Central memory CD4-positive, alpha-beta T cell (primary cell): ENCODE results near the gene OLFML3.

Source experiments
- DNase-seq: peaks from one replicate; pipeline ENCODE4 v3.0.0; 2022

Gene OLFML3

DNA sequence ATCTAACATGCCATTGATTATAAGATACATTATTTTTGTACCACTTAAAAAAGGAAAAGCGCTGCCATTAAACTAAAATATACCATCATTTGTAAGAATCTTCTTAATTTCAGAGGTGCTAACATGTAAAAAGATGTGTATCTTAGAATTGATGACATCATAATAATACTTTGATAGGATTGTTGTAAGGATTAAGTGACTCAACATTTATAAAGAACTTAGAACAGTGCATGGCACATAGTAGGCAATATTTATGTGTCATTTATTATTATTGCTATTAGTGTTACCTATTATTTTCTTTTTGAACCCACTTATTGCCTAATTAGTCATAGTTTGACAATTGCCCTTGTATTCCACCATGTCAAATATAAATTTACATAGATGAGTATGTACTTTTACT is 28.4 kb upstream of the OLFML3 start:
- no peak for DNase-seq

DNA sequence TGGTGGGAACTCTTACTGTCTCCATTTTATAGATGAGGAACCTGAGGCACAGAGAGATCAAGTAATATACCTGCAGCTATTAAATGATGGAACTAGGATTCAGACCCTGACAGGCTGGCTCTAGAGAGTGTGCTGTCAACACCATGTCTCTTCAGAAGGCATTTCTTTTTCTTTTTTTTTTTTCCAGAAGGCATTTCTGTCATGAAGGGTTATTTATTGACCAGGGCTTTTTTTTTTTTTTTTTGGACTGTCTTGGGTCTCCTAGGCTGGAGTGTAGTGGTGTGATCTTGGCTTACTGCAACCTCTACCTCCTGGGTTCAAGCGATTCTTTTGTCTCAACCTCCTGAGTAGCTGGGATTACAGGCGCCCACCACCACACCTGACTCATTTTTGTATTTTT is 27.6 kb upstream of the OLFML3 start:
- no peak for DNase-seq

DNA sequence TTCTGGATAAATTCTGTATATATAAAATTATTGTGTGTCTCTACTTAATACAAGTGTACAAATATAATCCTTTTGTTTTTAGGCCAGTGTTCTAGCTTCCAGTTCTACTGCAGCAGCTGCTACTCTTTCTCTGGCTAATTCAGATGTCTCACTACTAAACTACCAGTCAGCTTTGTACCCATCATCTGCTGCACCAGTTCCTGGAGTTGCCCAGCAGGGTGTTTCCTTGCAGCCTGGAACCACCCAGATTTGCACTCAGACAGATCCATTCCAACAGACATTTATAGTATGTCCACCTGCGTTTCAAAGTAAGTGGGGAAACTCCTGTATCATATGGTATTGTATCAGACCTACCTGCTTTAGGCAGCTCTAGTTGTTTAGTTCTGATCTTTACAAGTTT is 21.3 kb upstream of the OLFML3 start:
- DNase-seq = no peak

DNA sequence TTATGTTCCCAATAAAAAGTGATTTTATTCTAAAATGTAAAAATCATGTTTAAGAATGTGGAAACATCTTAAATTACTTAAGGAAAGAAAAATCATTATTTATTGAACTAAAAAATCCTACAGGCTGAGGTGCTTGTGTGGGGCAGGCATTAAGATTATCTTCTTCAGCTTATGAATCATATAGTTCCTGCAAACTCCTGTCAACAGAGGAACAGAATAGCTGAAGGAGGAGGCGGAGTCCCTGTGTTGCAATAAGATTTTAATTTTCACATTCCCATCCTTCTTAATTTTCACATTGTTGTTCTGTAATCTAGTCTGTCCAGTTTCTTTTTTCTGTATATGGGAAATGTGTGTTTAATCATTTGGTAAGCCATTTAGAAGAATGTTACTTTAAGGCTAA is 20.6 kb upstream of the OLFML3 start:
- no peak for DNase-seq

DNA sequence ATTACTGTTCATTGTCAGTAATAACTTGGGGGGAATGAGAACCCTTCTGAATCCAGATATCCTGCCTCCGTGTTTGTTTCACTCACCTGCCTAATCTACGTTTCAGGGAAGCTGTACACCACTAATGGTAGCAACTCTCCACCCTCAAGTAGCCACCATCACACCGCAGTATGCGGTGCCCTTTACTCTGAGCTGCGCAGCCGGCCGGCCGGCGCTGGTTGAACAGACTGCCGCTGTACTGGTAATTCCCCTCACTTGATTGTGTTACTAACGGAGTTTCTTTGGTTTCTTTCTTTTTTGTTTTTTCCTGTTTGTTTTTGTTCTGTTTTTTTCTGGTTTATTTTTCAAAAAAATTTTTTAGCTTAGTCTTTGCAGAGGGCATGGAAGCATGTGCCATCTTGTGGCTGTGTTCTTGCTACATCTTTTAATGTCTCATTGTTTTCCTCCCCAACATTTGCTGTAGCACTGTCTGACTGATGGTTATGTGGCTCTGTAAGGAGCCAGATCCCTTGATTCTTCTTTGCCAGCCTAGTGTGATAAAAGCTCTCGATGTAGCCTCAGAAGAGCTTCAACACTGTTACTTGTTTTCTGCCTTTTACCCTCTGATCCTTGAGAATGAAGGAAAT is 15.9 kb upstream of the OLFML3 start:
- no peak for DNase-seq

DNA sequence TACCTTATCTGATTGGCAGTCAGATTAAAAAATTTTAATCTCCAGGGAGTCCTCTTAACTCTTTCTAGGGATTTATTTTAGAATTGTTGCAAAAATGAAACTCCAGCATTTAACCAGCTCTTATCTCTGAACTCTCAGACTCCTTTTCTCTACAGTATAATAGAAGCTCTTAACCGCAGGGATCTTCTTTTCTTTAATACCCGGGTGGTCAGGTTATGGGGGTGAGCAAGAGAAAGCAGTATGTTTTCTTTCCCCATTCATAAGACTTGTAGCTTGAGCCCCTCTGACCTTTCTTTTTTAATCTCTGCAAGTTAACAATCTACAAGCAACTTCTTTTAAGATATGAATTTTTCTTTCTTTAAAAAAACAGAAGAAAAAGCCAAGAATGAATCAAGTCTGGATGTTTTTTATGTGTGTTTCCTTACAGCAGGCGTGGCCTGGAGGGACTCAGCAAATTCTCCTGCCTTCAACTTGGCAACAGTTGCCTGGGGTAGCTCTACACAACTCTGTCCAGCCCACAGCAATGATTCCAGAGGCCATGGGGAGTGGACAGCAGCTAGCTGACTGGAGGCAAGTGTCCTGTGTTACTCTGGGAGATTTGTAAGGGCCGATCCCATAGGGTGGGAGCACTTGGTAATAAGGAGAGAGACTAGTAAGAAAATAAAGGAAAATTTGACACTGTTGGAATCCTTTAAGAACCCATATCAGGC is 13.4 kb upstream of the OLFML3 start:
- no peak for DNase-seq

DNA sequence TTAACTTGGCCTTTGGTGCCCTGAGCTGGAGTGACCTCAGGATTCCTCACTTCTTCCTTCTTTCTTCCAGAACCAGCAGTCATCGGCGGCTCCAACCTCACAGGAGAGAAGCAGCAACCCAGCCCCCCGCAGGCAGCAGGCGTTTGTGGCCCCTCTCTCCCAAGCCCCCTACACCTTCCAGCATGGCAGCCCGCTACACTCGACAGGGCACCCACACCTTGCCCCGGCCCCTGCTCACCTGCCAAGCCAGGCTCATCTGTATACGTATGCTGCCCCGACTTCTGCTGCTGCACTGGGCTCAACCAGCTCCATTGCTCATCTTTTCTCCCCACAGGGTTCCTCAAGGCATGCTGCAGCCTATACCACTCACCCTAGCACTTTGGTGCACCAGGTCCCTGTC is 6.3 kb upstream of the OLFML3 start:
- no peak for DNase-seq

DNA sequence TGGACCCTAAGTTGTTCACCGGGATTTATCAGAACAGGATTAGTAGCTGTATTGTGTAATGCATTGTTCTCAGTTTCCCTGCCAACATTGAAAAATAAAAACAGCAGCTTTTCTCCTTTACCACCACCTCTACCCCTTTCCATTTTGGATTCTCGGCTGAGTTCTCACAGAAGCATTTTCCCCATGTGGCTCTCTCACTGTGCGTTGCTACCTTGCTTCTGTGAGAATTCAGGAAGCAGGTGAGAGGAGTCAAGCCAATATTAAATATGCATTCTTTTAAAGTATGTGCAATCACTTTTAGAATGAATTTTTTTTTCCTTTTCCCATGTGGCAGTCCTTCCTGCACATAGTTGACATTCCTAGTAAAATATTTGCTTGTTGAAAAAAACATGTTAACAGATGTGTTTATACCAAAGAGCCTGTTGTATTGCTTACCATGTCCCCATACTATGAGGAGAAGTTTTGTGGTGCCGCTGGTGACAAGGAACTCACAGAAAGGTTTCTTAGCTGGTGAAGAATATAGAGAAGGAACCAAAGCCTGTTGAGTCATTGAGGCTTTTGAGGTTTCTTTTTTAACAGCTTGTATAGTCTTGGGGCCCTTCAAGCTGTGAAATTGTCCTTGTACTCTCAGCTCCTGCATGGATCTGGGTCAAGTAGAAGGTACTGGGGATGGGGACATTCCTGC is 3.9 kb upstream of the OLFML3 start:
- DNase-seq = no peak

DNA sequence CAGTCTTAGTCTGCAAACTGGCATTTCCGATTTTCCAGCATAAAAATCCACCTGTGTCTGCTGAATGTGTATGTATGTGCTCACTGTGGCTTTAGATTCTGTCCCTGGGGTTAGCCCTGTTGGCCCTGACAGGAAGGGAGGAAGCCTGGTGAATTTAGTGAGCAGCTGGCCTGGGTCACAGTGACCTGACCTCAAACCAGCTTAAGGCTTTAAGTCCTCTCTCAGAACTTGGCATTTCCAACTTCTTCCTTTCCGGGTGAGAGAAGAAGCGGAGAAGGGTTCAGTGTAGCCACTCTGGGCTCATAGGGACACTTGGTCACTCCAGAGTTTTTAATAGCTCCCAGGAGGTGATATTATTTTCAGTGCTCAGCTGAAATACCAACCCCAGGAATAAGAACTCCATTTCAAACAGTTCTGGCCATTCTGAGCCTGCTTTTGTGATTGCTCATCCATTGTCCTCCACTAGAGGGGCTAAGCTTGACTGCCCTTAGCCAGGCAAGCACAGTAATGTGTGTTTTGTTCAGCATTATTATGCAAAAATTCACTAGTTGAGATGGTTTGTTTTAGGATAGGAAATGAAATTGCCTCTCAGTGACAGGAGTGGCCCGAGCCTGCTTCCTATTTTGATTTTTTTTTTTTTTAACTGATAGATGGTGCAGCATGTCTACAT is 2.5 kb upstream of the OLFML3 start:
- DNase-seq = no peak

DNA sequence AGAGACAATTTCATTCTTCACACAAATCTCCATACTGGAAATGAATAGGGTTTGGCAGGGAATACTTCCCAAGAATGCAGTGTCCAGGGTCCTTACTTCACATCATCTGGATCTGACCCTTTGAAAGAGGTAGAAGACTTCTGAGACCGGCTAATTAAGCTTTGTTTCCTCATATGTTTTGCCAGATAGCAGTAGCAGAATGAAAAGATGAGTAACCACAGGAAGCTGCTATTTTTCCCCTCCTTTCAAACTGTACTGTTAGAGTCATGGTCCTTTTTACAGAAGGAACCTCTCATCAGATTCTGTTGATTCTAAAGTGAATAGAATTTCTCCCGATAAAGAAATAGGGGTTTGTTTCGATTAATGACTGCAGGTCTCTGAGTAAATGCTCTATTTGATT is 1.4 kb upstream of the OLFML3 start:
- no peak for DNase-seq

DNA sequence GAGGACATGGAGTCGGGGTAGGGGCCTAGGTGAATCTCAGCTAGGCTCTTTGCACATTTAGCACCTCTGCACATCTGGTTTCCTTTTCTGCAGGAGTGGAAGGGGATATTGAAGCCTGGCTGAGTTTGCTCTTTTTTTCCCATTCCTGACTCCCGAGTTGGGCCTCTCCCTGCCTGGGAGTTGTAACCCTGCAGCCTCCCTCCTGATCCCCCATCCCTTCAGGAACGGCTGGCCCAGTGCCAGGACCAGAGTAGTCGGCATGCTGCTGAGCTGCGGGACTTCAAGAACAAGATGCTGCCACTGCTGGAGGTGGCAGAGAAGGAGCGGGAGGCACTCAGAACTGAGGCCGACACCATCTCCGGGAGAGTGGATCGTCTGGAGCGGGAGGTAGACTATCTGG is 836 bp downstream of the OLFML3 start:
- no peak for DNase-seq

DNA sequence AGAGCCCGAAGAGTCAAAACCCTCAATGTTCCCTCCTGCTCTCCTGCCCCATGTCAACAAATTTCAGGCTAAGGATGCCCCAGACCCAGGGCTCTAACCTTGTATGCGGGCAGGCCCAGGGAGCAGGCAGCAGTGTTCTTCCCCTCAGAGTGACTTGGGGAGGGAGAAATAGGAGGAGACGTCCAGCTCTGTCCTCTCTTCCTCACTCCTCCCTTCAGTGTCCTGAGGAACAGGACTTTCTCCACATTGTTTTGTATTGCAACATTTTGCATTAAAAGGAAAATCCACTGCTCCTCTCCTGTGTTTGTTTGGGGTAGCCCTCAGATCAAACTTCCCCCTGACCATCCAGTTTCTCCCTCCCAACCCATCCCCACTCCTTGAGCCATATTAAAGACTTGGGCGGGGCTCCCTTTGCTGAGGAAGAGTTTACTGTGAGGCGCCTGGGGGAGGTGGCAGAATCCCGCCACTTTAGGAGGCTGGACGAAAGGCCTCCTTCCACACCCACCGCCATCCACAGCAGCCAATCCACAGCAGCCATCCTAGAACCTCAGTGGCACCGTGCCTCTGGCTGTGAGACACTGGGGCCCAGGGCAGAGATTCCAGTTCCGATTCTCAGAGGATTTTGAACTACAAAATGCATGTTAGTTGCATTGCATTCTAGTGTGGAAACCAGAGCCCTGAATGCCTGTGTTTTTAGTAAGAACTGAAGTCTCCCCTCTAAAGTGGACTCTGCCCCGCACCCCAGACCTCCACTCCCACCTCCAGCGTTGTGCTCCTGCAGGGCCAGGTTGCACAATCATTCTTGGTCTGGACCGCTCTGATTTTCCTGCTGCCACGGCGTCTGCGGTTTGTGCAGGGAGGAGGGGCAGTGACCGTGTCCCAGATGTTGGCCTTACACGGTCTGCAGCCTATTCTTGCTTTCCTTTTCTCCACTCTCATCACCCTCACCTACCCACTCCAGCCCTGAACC is 3.0 kb downstream of the OLFML3 start:
- DNase-seq = no peak

DNA sequence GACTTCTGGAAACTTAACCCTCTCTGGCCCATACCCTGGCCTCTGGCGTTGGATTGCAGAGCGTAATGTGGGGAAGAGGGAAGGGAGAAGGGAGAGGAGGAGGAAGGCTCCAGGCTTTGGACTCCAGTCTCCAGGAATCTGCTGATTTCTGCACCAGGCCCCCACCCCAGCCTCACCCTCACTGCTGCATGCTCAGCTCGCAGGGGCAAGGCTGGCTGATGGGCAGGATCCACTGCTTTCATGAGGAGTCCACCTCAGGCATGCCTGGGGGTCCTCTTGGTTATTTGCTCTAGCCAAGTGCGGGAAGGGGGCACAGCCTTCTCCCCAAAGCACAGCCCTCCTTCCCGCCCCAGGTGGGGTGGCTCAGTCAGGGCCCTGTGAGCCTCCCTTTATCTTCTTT is 3.7 kb downstream of the OLFML3 start:
- no peak for DNase-seq

DNA sequence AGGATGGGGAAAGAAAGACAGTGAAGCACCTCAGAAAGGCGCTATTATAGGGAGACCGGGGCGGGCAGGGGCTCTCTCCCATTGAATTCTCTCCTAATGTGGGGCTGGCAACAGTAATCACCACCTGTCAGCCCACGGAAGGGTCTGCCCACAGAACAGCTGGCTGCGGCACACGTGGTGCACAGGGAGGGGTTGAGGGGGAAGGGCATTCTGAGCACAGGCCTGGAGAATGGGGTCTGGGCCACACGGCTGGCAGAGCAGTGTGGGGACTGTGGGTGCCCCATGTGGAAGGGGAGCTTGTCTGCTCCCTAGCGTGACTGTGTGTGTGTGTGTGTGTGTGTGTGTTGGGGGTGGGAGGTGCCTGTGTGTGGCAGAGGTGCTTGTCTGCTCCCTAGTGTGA is 4.1 kb downstream of the OLFML3 start:
- DNase-seq = no peak

DNA sequence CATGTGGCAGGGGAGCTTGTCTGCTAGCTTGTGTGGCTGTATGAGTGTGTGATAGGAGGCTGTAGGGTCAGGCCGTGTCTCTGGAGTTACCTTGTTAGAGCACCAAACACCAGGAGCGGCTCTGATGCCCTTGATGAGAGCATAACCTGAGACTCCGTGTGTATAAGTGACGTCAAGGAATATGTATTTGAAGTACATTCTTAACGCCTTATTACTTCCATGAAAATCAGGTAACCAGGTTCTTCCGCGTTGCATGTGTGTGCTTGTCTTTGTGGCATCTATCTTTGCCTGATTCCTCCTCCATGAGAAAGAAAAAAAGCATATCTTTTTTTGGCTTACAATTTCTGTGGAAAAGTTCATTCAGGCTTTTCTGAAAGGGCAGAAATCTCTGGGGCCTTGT is 4.6 kb downstream of the OLFML3 start:
- no peak for DNase-seq

DNA sequence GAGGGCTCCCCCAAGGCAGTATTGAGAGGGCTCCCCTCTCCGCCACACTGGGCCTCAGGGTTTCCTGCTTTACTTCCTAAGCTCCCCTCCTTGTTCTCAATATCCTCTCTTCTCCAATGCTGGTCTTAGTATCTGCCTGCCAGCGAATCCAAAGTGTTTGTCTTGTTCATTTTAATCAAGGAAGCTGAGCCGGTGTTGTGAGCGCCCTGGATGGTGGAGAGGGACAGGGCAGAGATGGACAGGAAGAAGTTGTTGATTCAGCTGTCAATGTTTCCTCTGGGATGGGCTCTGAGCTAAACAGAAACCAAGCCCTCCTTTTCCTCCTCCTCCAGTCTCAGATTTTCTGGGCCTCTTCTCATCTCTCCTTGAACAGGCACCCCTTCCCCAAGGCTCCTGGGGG is 5.4 kb downstream of the OLFML3 start:
- no peak for DNase-seq

DNA sequence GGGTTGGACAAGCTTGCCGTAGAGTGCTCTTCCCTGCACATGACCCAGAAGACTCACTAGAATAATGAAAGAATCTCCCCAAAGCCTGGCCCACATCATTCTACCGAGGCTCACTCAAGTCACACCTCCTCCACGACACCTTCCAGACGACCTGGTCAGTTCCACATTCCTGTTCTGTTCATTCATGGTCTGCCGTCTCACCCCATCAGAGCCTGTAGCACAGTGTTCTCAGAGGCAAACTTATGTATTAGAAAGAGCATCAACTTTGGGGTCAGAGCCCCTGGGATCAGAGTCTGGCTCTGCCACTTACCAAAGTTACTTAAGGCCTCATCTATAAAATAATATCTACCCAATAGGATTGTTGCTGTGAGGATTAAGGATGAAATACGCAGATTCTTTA is 7.5 kb downstream of the OLFML3 start:
- no peak for DNase-seq

DNA sequence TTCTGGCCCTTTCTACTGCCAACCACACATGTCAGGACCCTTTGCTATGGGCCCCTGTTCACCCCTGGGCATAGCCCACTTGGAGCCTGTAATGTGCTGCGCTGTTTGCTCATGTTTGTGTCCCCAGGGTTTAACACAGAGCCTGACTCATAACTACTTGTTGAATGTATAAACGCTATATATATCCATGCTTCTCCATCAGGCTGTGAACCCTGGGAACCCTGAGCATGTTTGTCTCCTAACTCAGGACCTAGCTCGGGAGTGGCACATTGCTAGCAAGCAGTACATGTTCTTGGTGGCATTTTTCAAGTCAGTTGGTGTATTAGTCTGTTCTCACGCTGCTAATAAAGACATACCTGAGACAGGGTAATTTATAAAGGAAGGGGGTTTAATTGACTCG is 8.0 kb downstream of the OLFML3 start:
- DNase-seq = no peak

DNA sequence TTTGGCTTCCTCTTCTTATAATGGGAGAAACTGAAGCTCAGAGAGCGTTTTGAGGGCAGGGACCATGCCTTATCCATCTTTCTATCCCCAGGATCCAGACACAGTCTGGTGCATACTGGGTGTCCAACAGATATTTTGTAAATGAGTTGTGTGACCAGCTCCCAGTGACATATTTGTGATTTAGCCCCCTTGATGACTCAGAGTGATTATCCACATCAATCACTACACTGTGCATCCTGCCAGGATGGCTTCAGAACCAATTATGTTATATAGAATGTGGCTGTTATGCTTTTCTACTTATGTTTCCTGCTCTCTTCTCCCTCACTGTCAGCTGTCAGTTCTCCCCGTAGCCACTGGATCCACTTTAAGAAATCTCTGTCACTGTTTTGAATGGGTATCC is 11.3 kb downstream of the OLFML3 start:
- no peak for DNase-seq

DNA sequence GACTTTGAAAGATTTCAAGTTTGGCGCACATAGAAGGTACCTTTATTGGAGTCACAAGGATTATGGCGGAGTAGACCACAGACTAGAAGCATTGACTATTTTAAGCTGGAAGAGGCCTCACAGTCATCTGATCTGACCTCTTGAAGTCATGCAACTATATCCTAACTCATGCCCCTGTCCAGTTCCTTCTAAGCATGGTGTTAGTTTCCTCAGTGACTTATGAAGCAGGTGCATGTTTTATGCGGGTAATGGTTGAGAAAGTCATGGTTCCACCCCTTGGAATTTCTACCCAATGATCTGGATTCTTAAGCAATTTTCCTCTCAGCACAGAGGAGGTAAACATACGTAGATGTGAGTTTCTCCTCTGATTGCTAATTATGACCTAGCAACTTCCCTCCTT is 11.7 kb downstream of the OLFML3 start:
- no peak for DNase-seq

DNA sequence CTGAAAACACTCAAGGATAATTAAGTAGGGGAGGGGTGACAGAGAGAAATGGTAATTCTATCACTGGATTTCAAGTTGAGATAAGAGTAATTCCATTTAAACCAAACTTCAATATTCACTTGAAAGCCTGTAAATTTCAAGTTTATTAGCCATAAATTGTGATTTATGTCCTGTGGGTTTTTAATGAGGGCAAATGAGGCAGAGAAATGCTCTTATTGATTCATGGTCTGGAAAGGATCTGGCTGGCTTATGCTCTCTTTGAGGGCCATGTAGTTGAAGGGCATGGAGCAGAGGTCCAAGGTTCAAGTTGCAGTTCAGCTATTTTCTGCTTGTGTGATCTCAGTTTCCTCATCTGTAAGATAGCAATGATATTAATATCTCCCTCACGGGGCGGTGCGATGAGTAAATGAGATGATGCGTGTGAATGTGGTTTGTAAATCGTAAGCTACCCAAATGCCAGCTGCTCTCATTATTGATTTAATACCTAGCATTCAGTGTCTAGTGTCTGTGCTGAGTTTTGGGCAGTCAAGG is 12.3 kb downstream of the OLFML3 start:
- no peak for DNase-seq

DNA sequence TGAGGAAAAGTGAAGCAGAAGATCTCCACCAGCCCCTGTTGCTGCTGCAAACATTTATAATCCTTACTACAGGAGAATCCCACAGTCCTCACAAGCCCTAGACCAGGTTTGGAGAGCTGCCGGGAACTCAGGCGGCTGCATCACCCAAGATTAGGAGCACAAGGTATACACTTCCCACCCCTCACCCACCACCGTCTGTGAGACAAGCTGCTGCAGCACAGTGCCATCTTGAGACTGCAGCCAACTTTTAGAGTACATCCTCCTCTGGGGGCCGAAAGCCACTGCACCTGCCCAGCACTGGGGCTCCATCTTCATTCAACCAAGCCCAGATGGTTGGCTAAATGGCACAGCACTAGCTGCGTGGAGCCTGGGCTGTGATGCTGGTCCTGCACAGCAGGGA is 13.8 kb downstream of the OLFML3 start:
- DNase-seq = no peak
